Thyroid gland (tissue), 4 donors: ENCODE results near the gene UTY. TPM values are rescaled to one million over a fixed set of nuclear protein-coding genes. Genes with fewer than 3 reads are reported as not detected.

ENCODE experiments used
- DNase-seq, 2 donors: peaks; one replicate each; pipeline ENCODE4 v3.0.0-alpha.2; 2019
- H3K27ac ChIP-seq, 3 donors: fragments of 200-600 bp; sonication (generic); 1 replicate in 2 of 3; 2 replicates in 1 of 3; pipeline ENCODE4 v1.5.1; 2016 to 2019; ENCODE audit warnings: mild to moderate bottlenecking in 1 of 3, moderate library complexity in 1 of 3
- H3K27me3 ChIP-seq: fragments of 200-600 bp; sonication (generic); one replicate; pipeline ENCODE4 v1.5.1; 2019
- H3K36me3 ChIP-seq, 2 donors: fragments of 200-600 bp; sonication (generic); one replicate each; pipeline ENCODE4 v1.5.1; 2016 to 2019
- H3K4me1 ChIP-seq, 2 donors: fragments of 200-600 bp; sonication (generic); one replicate each; pipeline ENCODE4 v1.5.1; 2017 to 2019
- H3K4me3 ChIP-seq, 3 donors: fragments of 200-600 bp; sonication (generic); replicated peaks in 1 of 3; 1 replicate in 2 of 3; 2 replicates in 1 of 3; pipeline ENCODE4 v1.5.1; 2016; ENCODE audit warnings: mild to moderate bottlenecking in 1 of 3
- H3K9me3 ChIP-seq: fragments of 200-600 bp; sonication (generic); one replicate; pipeline ENCODE4 v1.5.1; 2017
- POLR2A ChIP-seq, 2 donors: fragments of 450-650 bp; IDR thresholded peaks; one replicate each; pipeline ENCODE4 v1.6.1; 2017; ENCODE audit warnings: antibody characterized with exemption in 2 of 2, mild to moderate bottlenecking in 2 of 2, moderate library complexity in 1 of 2
- WGBS, 2 donors: methylation state at CpG; one replicate each; pipeline ENCODE4 v1.1.5; 2017; 5-methylcytosine and 5-hydroxymethylcytosine counted together
- intact Hi-C: fragments of 100-400 bp; cut with DNase I; formaldehyde crosslinking; loops from one replicate; pipeline ENCODE4 v1.15.1; 2023
- total RNA-seq, 4 donors: library from RNA; depleted of rRNA; stranded (reverse); fragments of >200 nt; gene quantifications; one replicate each; pipeline ENCODE4 v1.2.3, GENCODE V29; 2016
- TF ChIP-seq, protein P1 (sequence below), 6 experiments: fragments of 200-600 bp in 3 of 6; fragments of 450-650 bp in 3 of 6; sonication (generic) in 3 of 6; IDR thresholded peaks; one replicate each; pipeline ENCODE4 v1.5.1; 2016 to 2019; ENCODE audit warnings: antibody characterized with exemption in 6 of 6, mild to moderate bottlenecking in 2 of 6, inconsistent platforms in 1 of 6, moderate library complexity in 1 of 6

UTY gene
- total RNA-seq, 4 donors from 2014 or later, result 0.27 to 113 (median 57.1) TPM; not detected in 1

DNA sequence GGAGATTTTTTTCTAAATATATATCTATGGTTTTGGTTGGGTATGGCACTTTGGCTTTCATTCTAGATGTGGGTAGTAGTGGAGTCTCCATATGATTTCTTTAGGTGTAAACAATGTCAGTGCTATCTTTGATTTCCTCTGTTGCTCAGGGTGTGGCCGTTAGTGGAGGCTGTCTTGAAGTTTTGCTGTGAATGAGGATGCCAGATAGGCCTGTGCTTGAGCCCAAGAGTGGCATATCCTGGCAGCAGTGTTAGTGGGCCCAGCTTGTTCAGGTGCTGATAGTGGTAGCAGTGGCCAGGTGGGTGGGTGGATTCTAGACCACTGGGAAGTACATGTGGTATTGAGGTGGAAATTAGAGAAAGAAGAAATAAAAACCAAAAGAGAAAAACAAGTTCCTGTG, 8.9 kb upstream of the UTY start:
- 70 to 77% methylated on average over 1 of the region's 1 CpG for WGBS, 2 donors
- Histone ChIP-seq H3K27ac (no peak overlapping the region), H3K9me3 (no peaks in the 10 kb centered on the region), H3K4me3 (no peak overlapping the region), H3K36me3 (no peaks in the 10 kb centered on the region), H3K27me3 (no peaks in the 10 kb centered on the region), H3K4me1 (no peaks in the 10 kb centered on the region)
- no peak for DNase-seq
- intact Hi-C loops, result no loop called here
- TF ChIP-seq, protein P1, sequence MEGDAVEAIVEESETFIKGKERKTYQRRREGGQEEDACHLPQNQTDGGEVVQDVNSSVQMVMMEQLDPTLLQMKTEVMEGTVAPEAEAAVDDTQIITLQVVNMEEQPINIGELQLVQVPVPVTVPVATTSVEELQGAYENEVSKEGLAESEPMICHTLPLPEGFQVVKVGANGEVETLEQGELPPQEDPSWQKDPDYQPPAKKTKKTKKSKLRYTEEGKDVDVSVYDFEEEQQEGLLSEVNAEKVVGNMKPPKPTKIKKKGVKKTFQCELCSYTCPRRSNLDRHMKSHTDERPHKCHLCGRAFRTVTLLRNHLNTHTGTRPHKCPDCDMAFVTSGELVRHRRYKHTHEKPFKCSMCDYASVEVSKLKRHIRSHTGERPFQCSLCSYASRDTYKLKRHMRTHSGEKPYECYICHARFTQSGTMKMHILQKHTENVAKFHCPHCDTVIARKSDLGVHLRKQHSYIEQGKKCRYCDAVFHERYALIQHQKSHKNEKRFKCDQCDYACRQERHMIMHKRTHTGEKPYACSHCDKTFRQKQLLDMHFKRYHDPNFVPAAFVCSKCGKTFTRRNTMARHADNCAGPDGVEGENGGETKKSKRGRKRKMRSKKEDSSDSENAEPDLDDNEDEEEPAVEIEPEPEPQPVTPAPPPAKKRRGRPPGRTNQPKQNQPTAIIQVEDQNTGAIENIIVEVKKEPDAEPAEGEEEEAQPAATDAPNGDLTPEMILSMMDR (IDR thresholded peaks at IDR 0.05), result no peak
- TF ChIP-seq POLR2A (IDR thresholded peaks at IDR 0.05), result no peak

DNA sequence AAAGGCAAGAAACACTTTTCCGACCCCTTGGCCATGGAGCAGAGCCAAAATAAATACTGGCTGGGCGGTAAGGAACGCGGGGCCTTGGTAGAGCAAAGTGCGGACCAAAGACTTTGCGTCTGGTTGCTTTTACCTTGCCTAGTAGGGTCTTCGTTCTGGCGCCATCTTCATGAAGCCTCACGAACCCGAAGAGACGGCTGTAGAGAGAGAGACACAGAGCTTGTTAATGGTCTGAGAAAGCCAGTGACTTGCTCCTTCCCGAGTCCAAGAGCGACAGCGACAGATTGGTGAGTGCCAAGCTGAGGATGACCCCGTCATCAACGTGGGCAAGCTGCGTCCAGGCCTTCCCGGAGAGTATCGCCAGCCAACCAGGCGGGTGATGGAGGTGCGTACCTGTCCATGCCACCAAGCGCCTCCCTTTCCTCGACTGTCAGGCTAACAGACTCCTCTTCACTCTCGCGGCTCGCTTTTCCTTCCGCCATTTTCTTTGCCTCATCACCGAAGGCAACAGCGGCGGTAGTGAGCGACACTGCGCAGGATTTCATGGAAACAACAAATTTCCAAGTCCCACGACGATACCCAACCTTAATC, 617 bp downstream of the UTY start:
- Histone ChIP-seq H3K36me3 (no peaks in the 10 kb centered on the region), H3K27ac (peak overlapping the region in 1 of 3 donors; percentile 96), H3K4me3 (peak overlapping the region in 2 of 3 donors; percentile 59 to 91), H3K27me3 (no peaks in the 10 kb centered on the region), H3K4me1 (no peaks in the 10 kb centered on the region), H3K9me3 (no peaks in the 10 kb centered on the region)
- intact Hi-C loops, result no loop called here
- TF ChIP-seq, protein P1 (IDR thresholded peaks at IDR 0.05), result no peak
- no peak for TF ChIP-seq POLR2A (IDR thresholded peaks at IDR 0.05)
- DNase-seq, result peak; percentile 59 to 61
- 0% methylated on average over 7 to 8 of the region's 34 CpGs for WGBS, 2 donors

DNA sequence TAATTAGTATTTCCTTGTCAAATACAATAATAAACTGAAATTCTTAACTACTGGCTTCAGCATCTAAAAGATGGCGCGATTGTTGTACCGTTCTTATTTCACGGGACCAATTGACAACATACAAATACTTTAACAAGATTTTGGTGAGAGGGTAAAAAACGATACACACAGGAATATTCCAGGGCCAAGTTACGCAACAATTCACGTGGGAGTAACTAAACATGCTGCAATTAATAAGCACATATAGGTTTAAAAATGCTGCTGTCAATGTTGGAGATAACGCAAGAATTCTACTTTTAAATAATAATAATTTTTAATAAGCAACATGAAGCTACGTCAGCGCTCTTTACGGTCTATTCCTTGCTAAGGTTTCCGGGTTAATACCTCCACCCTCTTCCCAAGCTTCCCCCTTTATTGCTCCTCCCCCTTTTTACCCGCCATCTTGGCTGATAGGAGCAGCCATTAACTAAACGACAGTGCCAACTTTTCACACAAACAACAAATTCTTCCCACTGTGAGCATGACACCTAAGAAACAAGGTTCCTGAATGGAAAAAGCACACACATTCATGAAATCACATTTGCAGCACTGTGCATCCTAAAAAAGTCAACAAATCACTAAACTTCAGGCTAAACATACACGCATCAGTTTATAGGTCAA, 1.6 kb downstream of the UTY start:
- peak; percentile 30 to 46 for DNase-seq
- no peaks in the 10 kb centered on the region for H3K36me3 ChIP-seq
- H3K27me3 ChIP-seq, result no peaks in the 10 kb centered on the region
- H3K4me3 ChIP-seq, result peak overlapping the region in 1 of 3 donors; percentile 91
- H3K9me3 ChIP-seq, result no peaks in the 10 kb centered on the region
- intact Hi-C loops, result no loop called here
- WGBS, 2 donors, result 2% methylated on average over 15 of the region's 15 CpGs
- no peaks in the 10 kb centered on the region for H3K4me1 ChIP-seq
- peak overlapping the region in 1 of 3 donors; percentile 96 for H3K27ac ChIP-seq
- TF ChIP-seq POLR2A (IDR thresholded peaks at IDR 0.05), result no peak
- TF ChIP-seq, protein P1 (IDR thresholded peaks at IDR 0.05), result no peak

DNA sequence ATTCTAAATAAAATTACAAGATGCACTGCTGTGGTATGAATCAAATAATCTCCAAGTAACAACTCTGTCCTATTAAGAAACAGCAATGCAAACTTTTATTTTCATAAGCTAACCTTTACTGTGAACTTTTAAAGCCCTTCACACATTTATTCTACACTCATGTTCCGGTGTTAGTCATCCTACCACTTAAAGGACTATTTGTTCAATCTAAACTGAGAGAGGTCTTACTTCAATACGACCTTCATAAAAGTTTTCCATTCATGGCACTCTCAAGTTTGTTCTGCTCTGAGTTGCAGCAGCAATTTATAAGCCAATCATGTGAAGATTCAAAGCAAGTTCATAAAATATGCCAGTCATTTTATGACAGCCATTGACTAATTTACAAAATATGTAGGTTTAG, 4.8 kb downstream of the UTY start:
- no peak for DNase-seq
- Histone ChIP-seq H3K4me1 (no peaks in the 10 kb centered on the region), H3K4me3 (no peak overlapping the region), H3K9me3 (no peaks in the 10 kb centered on the region), H3K27me3 (no peaks in the 10 kb centered on the region), H3K27ac (no peak overlapping the region), H3K36me3 (no peaks in the 10 kb centered on the region)
- no peak for TF ChIP-seq POLR2A (IDR thresholded peaks at IDR 0.05)
- TF ChIP-seq, protein P1 (IDR thresholded peaks at IDR 0.05), result no peak
- intact Hi-C loops, result no loop called here
- 29 to 48% methylated on average over 2 of the region's 2 CpGs for WGBS, 2 donors

DNA sequence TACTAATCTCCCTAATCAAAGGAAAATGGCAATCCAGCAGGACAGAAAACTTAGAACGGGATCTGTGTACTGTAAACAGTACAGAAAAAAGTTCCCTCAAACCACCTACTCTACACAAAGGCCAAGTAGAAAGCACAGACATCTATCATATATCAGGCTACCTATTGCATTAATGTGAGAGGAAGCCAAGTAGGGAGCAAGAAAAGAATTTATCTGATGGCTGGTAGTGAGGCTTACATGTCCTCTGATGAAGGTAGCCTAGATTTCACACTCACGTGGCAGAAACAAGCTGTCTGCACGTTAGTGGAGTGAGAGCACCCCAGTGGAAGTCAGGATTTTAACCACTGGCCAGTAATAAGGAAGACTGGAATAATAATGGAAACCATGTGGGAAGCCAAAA, 28.3 kb downstream of the UTY start:
- H3K36me3 ChIP-seq, result no peaks in the 10 kb centered on the region
- no peak overlapping the region for H3K27ac ChIP-seq
- no peak for TF ChIP-seq POLR2A (IDR thresholded peaks at IDR 0.05)
- intact Hi-C loops, result no loop called here
- H3K4me3 ChIP-seq, result no peak overlapping the region
- no peaks in the 10 kb centered on the region for H3K4me1 ChIP-seq
- H3K27me3 ChIP-seq, result no peaks in the 10 kb centered on the region
- 91 to 95% methylated on average over 3 of the region's 3 CpGs for WGBS, 2 donors
- no peak for DNase-seq
- H3K9me3 ChIP-seq, result no peaks in the 10 kb centered on the region
